Measurements from ENCODE around the gene PSMD1.

DNA sequence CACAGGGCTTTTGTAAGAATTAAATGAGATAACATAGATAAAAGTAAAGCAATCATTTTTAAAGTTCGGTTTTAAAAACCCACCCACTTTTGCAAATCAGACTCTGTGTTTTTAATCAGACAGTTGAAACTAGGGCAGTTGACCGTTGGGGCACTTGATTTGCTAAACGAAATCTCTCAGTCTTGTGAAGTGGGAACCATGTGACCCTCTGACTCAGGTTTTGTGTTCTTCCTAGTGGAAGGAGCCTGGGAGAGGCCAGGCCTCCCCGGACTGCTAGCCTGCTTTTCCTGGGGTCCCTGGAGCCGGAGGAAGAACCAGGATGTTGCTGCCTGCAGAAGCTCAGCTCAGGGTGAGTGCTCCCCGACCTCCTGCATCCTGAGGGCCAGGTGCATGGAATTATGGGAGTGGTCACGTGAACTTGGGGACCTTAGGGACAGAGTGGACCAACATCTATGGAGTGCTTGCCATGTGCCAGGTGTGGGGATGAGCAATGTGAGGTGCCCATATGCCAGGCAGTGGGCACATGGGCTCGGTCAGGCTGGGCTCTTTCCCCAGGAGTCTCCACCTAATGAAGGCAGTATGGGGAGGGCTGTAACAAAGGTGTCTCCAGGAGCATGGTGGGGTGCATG, 15.5 kb upstream of the PSMD1 start:
- TF ChIP-seq POLR2A (IDR thresholded peaks at IDR 0.05) = no peak
- TF ChIP-seq, protein P1, sequence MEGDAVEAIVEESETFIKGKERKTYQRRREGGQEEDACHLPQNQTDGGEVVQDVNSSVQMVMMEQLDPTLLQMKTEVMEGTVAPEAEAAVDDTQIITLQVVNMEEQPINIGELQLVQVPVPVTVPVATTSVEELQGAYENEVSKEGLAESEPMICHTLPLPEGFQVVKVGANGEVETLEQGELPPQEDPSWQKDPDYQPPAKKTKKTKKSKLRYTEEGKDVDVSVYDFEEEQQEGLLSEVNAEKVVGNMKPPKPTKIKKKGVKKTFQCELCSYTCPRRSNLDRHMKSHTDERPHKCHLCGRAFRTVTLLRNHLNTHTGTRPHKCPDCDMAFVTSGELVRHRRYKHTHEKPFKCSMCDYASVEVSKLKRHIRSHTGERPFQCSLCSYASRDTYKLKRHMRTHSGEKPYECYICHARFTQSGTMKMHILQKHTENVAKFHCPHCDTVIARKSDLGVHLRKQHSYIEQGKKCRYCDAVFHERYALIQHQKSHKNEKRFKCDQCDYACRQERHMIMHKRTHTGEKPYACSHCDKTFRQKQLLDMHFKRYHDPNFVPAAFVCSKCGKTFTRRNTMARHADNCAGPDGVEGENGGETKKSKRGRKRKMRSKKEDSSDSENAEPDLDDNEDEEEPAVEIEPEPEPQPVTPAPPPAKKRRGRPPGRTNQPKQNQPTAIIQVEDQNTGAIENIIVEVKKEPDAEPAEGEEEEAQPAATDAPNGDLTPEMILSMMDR (IDR thresholded peaks at IDR 0.05) = no peak

All from adrenal gland (tissue), 5 donors.